MCF 10A (cell line): ENCODE data around the gene ADAM23. TPM values are rescaled to one million over a fixed set of nuclear protein-coding genes. Genes with fewer than 3 reads are reported as not detected.

Experiments used
- BruUV-seq: library from RNA; stranded (reverse); fragments of 400-500 nt; replicated peaks from 2 replicates; lab custom pipeline; 2021; lab: Mats Ljungman, UMichigan
- CTCF ChIA-PET: fragments of 300-600 bp; sonication (Branson Sonifier 250); formaldehyde crosslinking; extraction: SDS; loops from one replicate; lab custom pipeline; 2021; ENCODE audit warnings: antibody characterized with exemption, inconsistent platforms; lab: Yijun Ruan, JAX
- POLR2A ChIA-PET: fragments of 300-600, 350-650 bp; sonication (Branson Sonifier 250); formaldehyde crosslinking; extraction: SDS; loops from one replicate; lab custom pipeline; 2020; ENCODE audit warnings: antibody characterized with exemption, inconsistent platforms; lab: Yijun Ruan, JAX
- DNase-seq: peaks from one replicate; pipeline ENCODE4 v3.0.0-alpha.2; 2018; ENCODE audit not compliant: unreplicated experiment
- H3K27ac Mint-ChIP-seq: one replicate; pipeline ENCODE4 v1.8.0; 2022; ENCODE audit warnings: mild to moderate bottlenecking, low read depth, mixed read lengths; ENCODE audit not compliant: unreplicated experiment
- H3K27me3 Mint-ChIP-seq: one replicate; pipeline ENCODE4 v1.8.0; 2022; ENCODE audit warnings: mixed read lengths; ENCODE audit not compliant: insufficient read depth, unreplicated experiment
- H3K36me3 Mint-ChIP-seq: one replicate; pipeline ENCODE4 v1.8.0; 2022; ENCODE audit warnings: mild to moderate bottlenecking, moderate library complexity, mixed read lengths; ENCODE audit not compliant: insufficient read depth, unreplicated experiment
- H3K4me1 Mint-ChIP-seq: one replicate; pipeline ENCODE4 v1.8.0; 2022; ENCODE audit warnings: mixed read lengths; ENCODE audit not compliant: insufficient read depth, unreplicated experiment
- H3K4me3 Mint-ChIP-seq: one replicate; pipeline ENCODE4 v1.8.0; 2022; ENCODE audit warnings: mild to moderate bottlenecking, moderate library complexity, mixed read lengths; ENCODE audit not compliant: unreplicated experiment
- H3K9me3 Mint-ChIP-seq: one replicate; pipeline ENCODE4 v1.8.0; 2022; ENCODE audit warnings: mixed read lengths; ENCODE audit not compliant: unreplicated experiment
- CTCF ChIP-seq: fragments of 200-600 bp; IDR thresholded peaks from one replicate; pipeline ENCODE4 v1.8.0; 2022; ENCODE audit warnings: antibody characterized with exemption, mild to moderate bottlenecking; ENCODE audit not compliant: unreplicated experiment
- intact Hi-C: fragments of 100-400 bp; cut with micrococcal nuclease; formaldehyde crosslinking; loops from 2 replicates; pipeline ENCODE4 v1.14.1; 2022
- total RNA-seq: library from RNA; stranded (reverse); gene quantifications from 2 replicates; pipeline ENCODE4 v1.2.3, GENCODE V29; 2022

The ADAM23 gene
- total RNA-seq, 1 experiment from 2014 or later: 0.12 TPM

- TF ChIP-seq CTCF: no peak
- POLR2A ChIA-PET: interaction anchor here (0.6 kb wide), 1 partner anchor 11 kb away, joined by 3 read pairs; no protein-coding TSS in a partner anchor
- no peaks in the 10 kb centered on the region for H3K27me3 Mint-ChIP-seq
- H3K27ac Mint-ChIP-seq: no peak overlapping the region
- CTCF ChIA-PET: interaction anchor here (1.3 kb wide), 1 partner anchor 52 kb away, joined by 5 read pairs; no protein-coding TSS in a partner anchor
- H3K4me1 Mint-ChIP-seq: peaks cover 8% of the 10 kb centered on the region
- DNase-seq: no peak
- no TSS peak for BruUV-seq
- H3K36me3 Mint-ChIP-seq: no peaks in the 10 kb centered on the region
- H3K4me3 Mint-ChIP-seq: no peak overlapping the region
- intact Hi-C loops: no loop called here
- H3K9me3 Mint-ChIP-seq: no peaks in the 10 kb centered on the region
Observed at GRCh38 chr2:206610451-206610850, 167.1 kb downstream of the ADAM23 start.

- Mint-ChIP-seq H3K27ac (peak overlapping the region; percentile 62), H3K4me1 (peaks cover 8% of the 10 kb centered on the region), H3K36me3 (no peaks in the 10 kb centered on the region), H3K4me3 (no peak overlapping the region), H3K27me3 (no peaks in the 10 kb centered on the region), H3K9me3 (no peaks in the 10 kb centered on the region)
- ChIA-PET CTCF (interaction anchor here (1.3 kb wide), 1 partner anchor 53 kb away, joined by 5 read pairs; no protein-coding TSS in a partner anchor), POLR2A (interaction anchor here (0.6 kb wide), 1 partner anchor 11 kb away, joined by 3 read pairs; no protein-coding TSS in a partner anchor)
- intact Hi-C loops: no loop called here
- no TSS peak for BruUV-seq
- no peak for TF ChIP-seq CTCF
- DNase-seq: peak; percentile 36
Observed at GRCh38 chr2:206611191-206611590, 167.9 kb downstream of the ADAM23 start.

- H3K9me3 Mint-ChIP-seq: no peaks in the 10 kb centered on the region
- H3K27ac Mint-ChIP-seq: peak overlapping the region; percentile 62
- H3K4me1 Mint-ChIP-seq: peaks cover 8% of the 10 kb centered on the region
- intact Hi-C loops: no loop called here
- CTCF ChIA-PET: no interaction called here
- peak; percentile 13 for DNase-seq
- POLR2A ChIA-PET: interaction anchor here (0.9 kb wide), 1 partner anchor 9 kb away, joined by 4 read pairs; no protein-coding TSS in a partner anchor
- BruUV-seq: no TSS peak
- no peak overlapping the region for H3K4me3 Mint-ChIP-seq
- no peaks in the 10 kb centered on the region for H3K36me3 Mint-ChIP-seq
- no peaks in the 10 kb centered on the region for H3K27me3 Mint-ChIP-seq
- no peak for TF ChIP-seq CTCF
Observed at GRCh38 chr2:206611736-206612135, 168.4 kb downstream of the ADAM23 start.

GRCh38 chr2:206614811-206615210, 171.5 kb downstream of the ADAM23 start:
- BruUV-seq: no TSS peak
- Mint-ChIP-seq H3K9me3 (no peaks in the 10 kb centered on the region), H3K4me3 (no peak overlapping the region), H3K36me3 (no peaks in the 10 kb centered on the region), H3K4me1 (peaks cover 8% of the 10 kb centered on the region), H3K27me3 (no peaks in the 10 kb centered on the region), H3K27ac (peak overlapping the region; percentile 1)
- POLR2A ChIA-PET: interaction anchor here (0.7 kb wide), 1 partner anchor 11 kb away, joined by 6 read pairs; no protein-coding TSS in a partner anchor
- TF ChIP-seq CTCF: no peak
- DNase-seq: peak; percentile 68
- intact Hi-C loops: no loop called here
- CTCF ChIA-PET: no interaction called here
